ENCODE results near the gene SCYGR3.
"Not testable (repeated sequence)": the region's sequence is repeated elsewhere in the genome, so short reads cannot be mapped to it uniquely, and the experiment has no call there.

Gene SCYGR3

GRCh38 chr2:227612546-227613271, 1.9 kb downstream of the SCYGR3 start:
- DNase-seq: no peak

GRCh38 chr2:227610123-227610522, 4.5 kb downstream of the SCYGR3 start:
- DNase-seq: no peak

DNA sequence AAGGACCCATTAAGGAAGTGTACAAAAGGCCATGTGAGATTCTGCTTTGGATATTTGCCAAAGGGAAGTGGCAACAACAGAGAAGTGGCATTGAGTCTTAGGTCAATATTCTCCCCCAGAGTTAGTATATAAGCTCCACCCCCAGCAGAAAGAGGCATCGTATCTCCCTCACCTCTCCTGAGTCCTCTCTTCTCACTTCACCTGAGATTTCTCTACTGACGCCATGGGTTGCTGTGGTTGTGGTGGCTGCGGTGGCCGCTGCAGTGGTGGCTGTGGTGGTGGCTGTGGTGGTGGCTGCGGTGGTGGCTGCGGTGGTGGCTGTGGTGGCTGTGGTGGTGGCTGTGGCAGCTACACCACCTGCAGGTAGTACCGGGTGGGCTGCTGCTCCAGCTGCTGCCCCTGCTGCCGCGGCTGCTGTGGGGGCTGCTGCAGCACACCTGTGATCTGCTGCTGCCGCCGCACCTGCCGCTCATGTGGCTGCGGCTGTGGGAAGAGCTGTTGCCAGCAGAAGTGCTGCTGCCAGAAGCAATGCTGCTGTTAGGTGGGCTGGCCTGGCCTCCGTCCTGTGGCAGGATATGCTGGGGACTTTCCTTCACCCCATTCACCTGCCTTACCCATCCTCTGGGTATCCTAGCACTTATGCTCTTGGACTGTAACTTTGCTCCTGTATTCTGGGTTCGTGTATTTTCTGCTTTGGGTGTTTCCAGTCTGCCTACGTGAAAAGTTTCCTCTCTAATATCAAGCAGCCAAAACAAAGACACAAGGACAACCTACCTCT, 5.9 kb downstream of the SCYGR3 start:
- no peak for DNase-seq

DNA sequence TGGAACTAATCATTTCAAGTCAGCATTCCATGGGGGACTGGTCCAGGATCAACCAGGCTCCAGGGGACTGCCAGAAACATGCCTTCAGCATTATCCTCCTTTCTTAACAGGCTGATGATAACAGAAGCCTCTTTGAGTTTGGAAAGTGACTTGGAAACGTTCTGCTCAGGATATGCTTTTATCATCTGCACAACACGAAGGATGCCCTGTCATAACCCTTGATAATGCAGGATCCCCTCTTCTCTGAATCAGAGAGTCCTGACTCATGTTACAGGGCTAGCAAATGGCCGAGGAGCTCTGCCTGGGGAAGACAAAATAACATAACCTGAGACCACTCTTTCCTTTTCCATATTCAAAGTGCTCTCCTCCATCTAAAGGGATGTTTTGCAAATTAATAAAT, 6.7 kb downstream of the SCYGR3 start:
- DNase-seq: no peak

DNA sequence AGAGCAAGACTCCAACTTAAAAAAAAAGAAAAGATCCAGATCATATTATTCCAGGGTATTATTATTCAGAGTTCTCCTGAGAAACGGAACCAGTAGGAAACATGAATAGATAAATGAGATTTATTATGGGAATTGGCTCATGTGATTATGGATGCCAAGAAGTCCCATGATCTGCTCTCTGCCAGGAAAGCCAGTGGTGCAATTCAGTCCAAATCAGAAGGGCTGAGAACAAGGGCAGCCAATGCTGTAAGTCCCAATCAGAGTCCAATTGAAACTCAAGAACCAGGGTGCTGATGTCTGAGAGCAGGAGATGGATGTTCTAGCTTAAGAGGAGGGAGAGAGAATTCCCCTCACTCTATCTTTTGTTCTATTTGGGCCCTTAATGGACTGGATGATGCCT, 8.2 kb downstream of the SCYGR3 start:
- DNase-seq: no peak

GRCh38 chr2:227602358-227602757, 12.3 kb downstream of the SCYGR3 start:
- DNase-seq: no peak

GRCh38 chr2:227598835-227599503, 15.7 kb downstream of the SCYGR3 start, which contains the start of gene SCYGR2:
Gene SCYGR2 (plus strand): TSS chr2:227598893. CDS start chr2:227598893, 0 bp downstream.
- not testable (repeated sequence) for DNase-seq

GRCh38 chr2:227597998-227598397, 16.6 kb downstream of the SCYGR3 start:
- DNase-seq: no peak

GRCh38 chr2:227597036-227597435, 17.6 kb downstream of the SCYGR3 start:
- DNase-seq: no peak

- no peak for DNase-seq
Measured at GRCh38 chr2:227595797-227596196, 18.8 kb downstream of the SCYGR3 start.

GRCh38 chr2:227592694-227593387, 21.8 kb downstream of the SCYGR3 start:
- no peak for DNase-seq

GRCh38 chr2:227582369-227582768, 32.3 kb downstream of the SCYGR3 start:
- no peak for DNase-seq

DNA sequence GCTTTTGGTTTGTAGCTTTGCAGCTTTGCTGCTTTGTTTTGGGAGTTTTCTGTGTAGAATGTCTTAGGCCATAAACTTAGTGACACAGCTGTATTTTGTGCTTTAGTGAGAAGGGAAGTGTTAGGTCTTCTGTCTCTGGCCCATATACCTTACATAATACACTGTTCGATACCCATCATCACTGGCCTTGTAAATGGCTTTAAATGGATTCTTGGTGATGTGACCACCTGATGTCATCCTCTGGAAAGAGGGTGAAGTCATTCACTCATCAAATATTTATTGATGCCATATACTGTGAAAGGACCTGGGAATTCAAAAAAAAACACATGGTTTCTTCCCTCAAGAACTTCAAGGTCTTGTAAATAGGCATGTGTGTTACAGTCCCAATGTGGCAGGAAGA, 34.8 kb downstream of the SCYGR3 start:
- DNase-seq: no peak

GRCh38 chr2:227578642-227579041, 36.0 kb downstream of the SCYGR3 start:
- DNase-seq: no peak

DNA sequence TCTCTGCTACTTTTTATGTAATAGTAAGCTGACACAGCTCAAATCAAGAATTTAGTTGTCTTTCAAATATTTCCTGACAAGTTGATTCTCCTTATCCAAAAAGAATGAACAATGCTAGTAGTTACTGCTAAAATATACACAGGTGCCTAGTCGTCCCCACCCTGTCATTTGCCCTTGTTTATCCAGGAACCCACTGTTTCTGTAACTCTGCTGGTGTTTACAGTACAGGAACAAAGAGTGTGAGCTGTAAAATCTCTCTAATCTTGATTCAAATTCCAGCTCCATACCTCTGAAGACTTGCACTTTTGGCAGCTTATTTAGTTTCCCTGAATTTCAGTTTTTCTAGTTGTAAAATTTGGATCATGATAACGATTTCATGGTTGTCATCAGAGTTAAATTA, 37.1 kb downstream of the SCYGR3 start:
- no peak for DNase-seq

- no peak for DNase-seq
Measured at GRCh38 chr2:227576812-227577211, 37.8 kb downstream of the SCYGR3 start.

DNA sequence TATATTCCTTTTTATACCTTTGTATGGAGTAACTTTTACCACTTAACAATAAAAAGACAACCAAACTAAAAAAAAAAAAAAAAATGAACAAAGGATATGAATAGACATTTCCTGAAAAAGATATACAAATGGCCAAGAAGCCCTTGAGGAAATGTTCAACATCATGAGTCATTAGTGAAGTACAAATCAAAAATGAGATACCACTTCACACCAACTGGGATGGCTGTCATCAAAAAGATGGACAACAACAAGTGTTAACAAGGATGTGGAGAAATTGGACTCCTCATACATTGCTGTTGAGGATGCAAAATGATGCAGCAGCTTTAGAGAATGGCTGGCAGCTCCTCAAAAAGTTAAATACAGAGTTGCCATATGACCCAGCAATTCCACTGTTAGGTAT, 38.5 kb downstream of the SCYGR3 start:
- DNase-seq: no peak

GRCh38 chr2:227570615-227571014, 44.0 kb downstream of the SCYGR3 start:
- no peak for DNase-seq

DNA sequence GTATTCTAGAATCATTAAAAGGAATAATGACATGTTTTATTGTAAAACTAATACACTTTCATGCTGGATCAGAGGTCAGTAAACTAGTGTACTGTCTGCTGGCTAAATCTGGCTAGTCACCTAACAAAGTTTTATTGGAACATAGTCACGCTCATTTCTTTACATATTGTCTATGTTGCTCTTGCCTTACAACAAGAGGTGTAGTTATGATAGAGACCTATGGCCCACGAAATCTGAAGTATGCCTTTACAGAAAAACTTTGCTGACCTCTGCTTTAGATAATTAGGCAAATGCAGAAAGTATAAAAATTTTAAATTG, 45.8 kb downstream of the SCYGR3 start:
- no peak for DNase-seq

DNA sequence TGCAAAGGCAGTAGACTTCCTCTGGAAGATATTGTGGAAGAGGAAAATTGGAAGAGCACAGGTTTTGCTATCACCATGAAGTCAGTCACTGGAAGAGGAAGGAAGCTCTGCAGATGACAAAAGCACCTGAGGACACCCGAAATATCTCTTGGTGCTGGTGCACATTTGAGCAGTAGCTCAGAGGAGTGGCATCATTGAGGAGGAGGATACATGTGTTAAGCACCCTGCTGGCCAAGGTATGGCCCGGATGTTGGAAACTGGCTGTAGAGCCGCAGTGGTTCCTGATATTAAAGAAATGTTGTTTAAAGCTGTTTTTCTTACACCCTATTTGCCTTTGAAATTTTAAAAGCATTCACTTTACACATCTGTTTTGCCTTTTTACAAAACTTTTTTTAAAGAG, 48.6 kb downstream of the SCYGR3 start:
- DNase-seq: no peak

GRCh38 chr2:227565080-227565479, 49.6 kb downstream of the SCYGR3 start:
- DNase-seq: no peak
